ENCODE data around the gene PPP1R11. TPM values are rescaled to one million over a fixed set of nuclear protein-coding genes. Genes with fewer than 3 reads are reported as not detected.
A peak's percentile ranks its signal among the peaks of the same experiment; 100 is the strongest.

The PPP1R11 gene
- total and polyA plus RNA-seq, 2 experiments from 2014 or later, result 19.6 to 26.6 TPM

DNA sequence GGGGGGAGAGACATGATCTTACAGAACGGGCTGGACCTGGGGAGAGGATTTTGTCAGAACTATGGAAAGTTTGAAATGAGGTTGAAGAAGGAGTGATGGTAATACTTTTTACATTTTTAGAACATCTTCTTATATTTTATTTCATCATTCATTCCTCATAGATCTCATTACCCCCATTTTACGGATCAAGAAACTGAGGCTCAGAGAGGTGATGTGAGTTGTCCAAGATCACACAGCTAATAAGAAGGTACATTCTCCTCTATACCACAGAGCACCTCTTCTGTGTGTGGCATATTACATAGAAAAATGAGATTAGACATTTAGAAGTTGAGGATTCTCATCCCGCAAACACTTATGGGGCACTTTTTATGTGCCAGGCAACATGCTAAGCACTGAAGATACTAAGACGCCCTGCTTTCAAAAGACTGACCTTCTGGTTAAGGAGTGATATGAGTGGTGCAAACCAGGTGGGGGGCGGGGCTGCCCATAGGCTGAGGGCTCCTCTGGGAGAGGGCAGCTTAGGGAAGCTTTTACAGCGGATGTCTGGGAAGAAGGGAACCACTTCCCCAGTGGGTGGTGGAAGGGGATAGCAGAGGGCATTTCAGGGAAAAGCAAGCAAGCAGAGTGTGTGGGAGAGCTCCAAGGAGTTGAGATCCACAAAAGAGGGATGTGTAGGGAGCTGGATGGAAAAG is 26.0 kb downstream of the PPP1R11 start:
- H3K9me2 ChIP-seq (ENCODE audit: insufficient read depth), result no peaks in the 10 kb centered on the region
- ATAC-seq (peak; percentile 54), DNase-seq (ENCODE audit: low spot score) (no peak)
- TF ChIP-seq ZNF331 (CRISPR knock-in tag; IDR thresholded peaks at IDR 0.05; ENCODE audit: low read depth), result no peak
- TF ChIP-seq, protein P1, sequence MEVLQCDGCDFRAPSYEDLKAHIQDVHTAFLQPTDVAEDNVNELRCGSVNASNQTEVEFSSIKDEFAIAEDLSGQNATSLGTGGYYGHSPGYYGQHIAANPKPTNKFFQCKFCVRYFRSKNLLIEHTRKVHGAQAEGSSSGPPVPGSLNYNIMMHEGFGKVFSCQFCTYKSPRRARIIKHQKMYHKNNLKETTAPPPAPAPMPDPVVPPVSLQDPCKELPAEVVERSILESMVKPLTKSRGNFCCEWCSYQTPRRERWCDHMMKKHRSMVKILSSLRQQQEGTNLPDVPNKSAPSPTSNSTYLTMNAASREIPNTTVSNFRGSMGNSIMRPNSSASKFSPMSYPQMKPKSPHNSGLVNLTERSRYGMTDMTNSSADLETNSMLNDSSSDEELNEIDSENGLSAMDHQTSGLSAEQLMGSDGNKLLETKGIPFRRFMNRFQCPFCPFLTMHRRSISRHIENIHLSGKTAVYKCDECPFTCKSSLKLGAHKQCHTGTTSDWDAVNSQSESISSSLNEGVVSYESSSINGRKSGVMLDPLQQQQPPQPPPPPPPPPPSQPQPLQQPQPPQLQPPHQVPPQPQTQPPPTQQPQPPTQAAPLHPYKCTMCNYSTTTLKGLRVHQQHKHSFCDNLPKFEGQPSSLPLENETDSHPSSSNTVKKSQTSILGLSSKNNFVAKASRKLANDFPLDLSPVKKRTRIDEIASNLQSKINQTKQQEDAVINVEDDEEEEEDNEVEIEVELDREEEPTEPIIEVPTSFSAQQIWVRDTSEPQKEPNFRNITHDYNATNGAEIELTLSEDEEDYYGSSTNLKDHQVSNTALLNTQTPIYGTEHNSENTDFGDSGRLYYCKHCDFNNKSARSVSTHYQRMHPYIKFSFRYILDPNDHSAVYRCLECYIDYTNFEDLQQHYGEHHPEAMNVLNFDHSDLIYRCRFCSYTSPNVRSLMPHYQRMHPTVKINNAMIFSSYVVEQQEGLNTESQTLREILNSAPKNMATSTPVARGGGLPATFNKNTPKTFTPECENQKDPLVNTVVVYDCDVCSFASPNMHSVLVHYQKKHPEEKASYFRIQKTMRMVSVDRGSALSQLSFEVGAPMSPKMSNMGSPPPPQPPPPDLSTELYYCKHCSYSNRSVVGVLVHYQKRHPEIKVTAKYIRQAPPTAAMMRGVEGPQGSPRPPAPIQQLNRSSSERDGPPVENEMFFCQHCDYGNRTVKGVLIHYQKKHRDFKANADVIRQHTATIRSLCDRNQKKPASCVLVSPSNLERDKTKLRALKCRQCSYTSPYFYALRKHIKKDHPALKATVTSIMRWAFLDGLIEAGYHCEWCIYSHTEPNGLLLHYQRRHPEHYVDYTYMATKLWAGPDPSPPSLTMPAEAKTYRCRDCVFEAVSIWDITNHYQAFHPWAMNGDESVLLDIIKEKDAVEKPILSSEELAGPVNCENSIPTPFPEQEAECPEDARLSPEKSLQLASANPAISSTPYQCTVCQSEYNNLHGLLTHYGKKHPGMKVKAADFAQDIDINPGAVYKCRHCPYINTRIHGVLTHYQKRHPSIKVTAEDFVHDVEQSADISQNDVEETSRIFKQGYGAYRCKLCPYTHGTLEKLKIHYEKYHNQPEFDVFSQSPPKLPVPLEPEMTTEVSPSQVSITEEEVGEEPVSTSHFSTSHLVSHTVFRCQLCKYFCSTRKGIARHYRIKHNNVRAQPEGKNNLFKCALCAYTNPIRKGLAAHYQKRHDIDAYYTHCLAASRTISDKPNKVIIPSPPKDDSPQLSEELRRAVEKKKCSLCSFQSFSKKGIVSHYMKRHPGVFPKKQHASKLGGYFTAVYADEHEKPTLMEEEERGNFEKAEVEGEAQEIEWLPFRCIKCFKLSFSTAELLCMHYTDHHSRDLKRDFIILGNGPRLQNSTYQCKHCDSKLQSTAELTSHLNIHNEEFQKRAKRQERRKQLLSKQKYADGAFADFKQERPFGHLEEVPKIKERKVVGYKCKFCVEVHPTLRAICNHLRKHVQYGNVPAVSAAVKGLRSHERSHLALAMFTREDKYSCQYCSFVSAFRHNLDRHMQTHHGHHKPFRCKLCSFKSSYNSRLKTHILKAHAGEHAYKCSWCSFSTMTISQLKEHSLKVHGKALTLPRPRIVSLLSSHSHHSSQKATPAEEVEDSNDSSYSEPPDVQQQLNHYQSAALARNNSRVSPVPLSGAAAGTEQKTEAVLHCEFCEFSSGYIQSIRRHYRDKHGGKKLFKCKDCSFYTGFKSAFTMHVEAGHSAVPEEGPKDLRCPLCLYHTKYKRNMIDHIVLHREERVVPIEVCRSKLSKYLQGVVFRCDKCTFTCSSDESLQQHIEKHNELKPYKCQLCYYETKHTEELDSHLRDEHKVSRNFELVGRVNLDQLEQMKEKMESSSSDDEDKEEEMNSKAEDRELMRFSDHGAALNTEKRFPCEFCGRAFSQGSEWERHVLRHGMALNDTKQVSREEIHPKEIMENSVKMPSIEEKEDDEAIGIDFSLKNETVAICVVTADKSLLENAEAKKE (CRISPR knock-in tag; IDR thresholded peaks at IDR 0.05), result no peak
- no peak for TF ChIP-seq JUNB (IDR thresholded peaks at IDR 0.05; ENCODE audit: unreplicated experiment)
- no peak for TF ChIP-seq ZNF114 (CRISPR knock-in tag; IDR thresholded peaks at IDR 0.05)
- TF ChIP-seq NANOG (IDR thresholded peaks at IDR 0.05; ENCODE audit: borderline replicate concordance), result no peak
- no peak for TF ChIP-seq EZH2phosphoT487 (IDR thresholded peaks at IDR 0.05; ENCODE audit: unreplicated experiment)
- no peak for TF ChIP-seq EZH2 (IDR thresholded peaks at IDR 0.05; ENCODE audit: low read depth, unreplicated experiment)
- TF ChIP-seq, protein P2, sequence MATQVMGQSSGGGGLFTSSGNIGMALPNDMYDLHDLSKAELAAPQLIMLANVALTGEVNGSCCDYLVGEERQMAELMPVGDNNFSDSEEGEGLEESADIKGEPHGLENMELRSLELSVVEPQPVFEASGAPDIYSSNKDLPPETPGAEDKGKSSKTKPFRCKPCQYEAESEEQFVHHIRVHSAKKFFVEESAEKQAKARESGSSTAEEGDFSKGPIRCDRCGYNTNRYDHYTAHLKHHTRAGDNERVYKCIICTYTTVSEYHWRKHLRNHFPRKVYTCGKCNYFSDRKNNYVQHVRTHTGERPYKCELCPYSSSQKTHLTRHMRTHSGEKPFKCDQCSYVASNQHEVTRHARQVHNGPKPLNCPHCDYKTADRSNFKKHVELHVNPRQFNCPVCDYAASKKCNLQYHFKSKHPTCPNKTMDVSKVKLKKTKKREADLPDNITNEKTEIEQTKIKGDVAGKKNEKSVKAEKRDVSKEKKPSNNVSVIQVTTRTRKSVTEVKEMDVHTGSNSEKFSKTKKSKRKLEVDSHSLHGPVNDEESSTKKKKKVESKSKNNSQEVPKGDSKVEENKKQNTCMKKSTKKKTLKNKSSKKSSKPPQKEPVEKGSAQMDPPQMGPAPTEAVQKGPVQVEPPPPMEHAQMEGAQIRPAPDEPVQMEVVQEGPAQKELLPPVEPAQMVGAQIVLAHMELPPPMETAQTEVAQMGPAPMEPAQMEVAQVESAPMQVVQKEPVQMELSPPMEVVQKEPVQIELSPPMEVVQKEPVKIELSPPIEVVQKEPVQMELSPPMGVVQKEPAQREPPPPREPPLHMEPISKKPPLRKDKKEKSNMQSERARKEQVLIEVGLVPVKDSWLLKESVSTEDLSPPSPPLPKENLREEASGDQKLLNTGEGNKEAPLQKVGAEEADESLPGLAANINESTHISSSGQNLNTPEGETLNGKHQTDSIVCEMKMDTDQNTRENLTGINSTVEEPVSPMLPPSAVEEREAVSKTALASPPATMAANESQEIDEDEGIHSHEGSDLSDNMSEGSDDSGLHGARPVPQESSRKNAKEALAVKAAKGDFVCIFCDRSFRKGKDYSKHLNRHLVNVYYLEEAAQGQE (IDR thresholded peaks at IDR 0.05; ENCODE audit: unreplicated experiment), result no peak
- TF ChIP-seq, protein P3, sequence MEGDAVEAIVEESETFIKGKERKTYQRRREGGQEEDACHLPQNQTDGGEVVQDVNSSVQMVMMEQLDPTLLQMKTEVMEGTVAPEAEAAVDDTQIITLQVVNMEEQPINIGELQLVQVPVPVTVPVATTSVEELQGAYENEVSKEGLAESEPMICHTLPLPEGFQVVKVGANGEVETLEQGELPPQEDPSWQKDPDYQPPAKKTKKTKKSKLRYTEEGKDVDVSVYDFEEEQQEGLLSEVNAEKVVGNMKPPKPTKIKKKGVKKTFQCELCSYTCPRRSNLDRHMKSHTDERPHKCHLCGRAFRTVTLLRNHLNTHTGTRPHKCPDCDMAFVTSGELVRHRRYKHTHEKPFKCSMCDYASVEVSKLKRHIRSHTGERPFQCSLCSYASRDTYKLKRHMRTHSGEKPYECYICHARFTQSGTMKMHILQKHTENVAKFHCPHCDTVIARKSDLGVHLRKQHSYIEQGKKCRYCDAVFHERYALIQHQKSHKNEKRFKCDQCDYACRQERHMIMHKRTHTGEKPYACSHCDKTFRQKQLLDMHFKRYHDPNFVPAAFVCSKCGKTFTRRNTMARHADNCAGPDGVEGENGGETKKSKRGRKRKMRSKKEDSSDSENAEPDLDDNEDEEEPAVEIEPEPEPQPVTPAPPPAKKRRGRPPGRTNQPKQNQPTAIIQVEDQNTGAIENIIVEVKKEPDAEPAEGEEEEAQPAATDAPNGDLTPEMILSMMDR (conservative IDR thresholded peaks at IDR 0.05; ENCODE audit: low read depth in 2 of 2), result no peak
- no peak overlapping the region for H2AFZ ChIP-seq
- Mint-ChIP-seq H3K27me3 (ENCODE audit: insufficient read depth, low read depth, poor library complexity) (peaks cover 21% of the 10 kb centered on the region), H3K4me1 (peaks cover 5% of the 10 kb centered on the region; the same call in 2 of the 3 replicates), H3K27ac (no peak overlapping the region), H3K4me3 (no peak overlapping the region; the same call in 2 of the 3 replicates), H3K9me3 (no peaks in the 10 kb centered on the region), H3K36me3 (ENCODE audit: low read depth) (no peaks in the 10 kb centered on the region)
- H3F3A ChIP-seq (replicated peaks; ENCODE audit: low read depth), result no peaks in the 10 kb centered on the region
- H3K27me3 ChIP-seq (ENCODE audit: insufficient read depth), result peaks cover 71% of the 10 kb centered on the region
- H3K79me2 ChIP-seq (replicated peaks; ENCODE audit: insufficient read depth), result no peaks in the 10 kb centered on the region
- H4K20me1 ChIP-seq (replicated peaks; ENCODE audit: insufficient read depth), result 0 out of 2 replicates have a peak, but pooled peaks cover 4% of the 10 kb centered on the region
- no peaks in the 10 kb centered on the region for H3K4me1 ChIP-seq (ENCODE audit: insufficient read depth)
- no peak overlapping the region for H3K4me2 ChIP-seq
- no peak overlapping the region for H3K4me3 ChIP-seq
- no peak overlapping the region for H3K27ac ChIP-seq (ENCODE audit: low read depth)
- H3K36me3 ChIP-seq (ENCODE audit: insufficient read depth), result no peaks in the 10 kb centered on the region
